Activated B cell treated with CpG ODN at 0.5 μM for 24 hours (primary cell): ENCODE results near the gene SEMA6A. TPM values are rescaled to one million over a fixed set of nuclear protein-coding genes. Genes with fewer than 3 reads are reported as not detected.

Source experiments
- ATAC-seq: fragments of 200-7000 bp; cut with Tn5 transposase; one replicate; pipeline ENCODE4 v1.10.0; 2021; ENCODE audit warnings: low read depth, mild to moderate bottlenecking, moderate library complexity
- CTCF ChIA-PET: fragments of 350-600 bp; sonication (Branson Sonifier 250); formaldehyde crosslinking; loops from one replicate; lab custom pipeline; 2021; ENCODE audit warnings: antibody characterized with exemption; lab: Charles Lee
- POLR2A ChIA-PET: fragments of 350-600 bp; sonication (Branson Sonifier 250); formaldehyde crosslinking; loops from one replicate; lab custom pipeline; 2021; ENCODE audit warnings: antibody characterized with exemption; lab: Charles Lee
- DNase-seq: peaks from one replicate; pipeline ENCODE4 v3.0.0; 2022
- H3K27ac Mint-ChIP-seq: one replicate; pipeline ENCODE4 v1.8.0; 2020; ENCODE audit warnings: mixed read lengths
- H3K27me3 Mint-ChIP-seq: one replicate; pipeline ENCODE4 v1.8.0; 2021; ENCODE audit warnings: mixed read lengths
- H3K36me3 Mint-ChIP-seq: one replicate; pipeline ENCODE4 v1.8.0; 2021; ENCODE audit warnings: low read depth, mixed read lengths
- H3K4me1 Mint-ChIP-seq: one replicate; pipeline ENCODE4 v1.8.0; 2021; ENCODE audit warnings: mixed read lengths
- H3K4me3 Mint-ChIP-seq: one replicate; pipeline ENCODE4 v1.8.0; 2020; ENCODE audit warnings: mild to moderate bottlenecking, mixed read lengths
- H3K9me3 Mint-ChIP-seq: one replicate; pipeline ENCODE4 v1.8.0; 2020; ENCODE audit warnings: mixed read lengths
- CTCF ChIP-seq: fragments of 200-600 bp; IDR thresholded peaks from one replicate; pipeline ENCODE4 v1.8.0; 2022; ENCODE audit warnings: antibody characterized with exemption, mild to moderate bottlenecking
- intact Hi-C: fragments of 100-400 bp; cut with micrococcal nuclease; formaldehyde crosslinking; loops from one replicate; pipeline ENCODE4 v1.15.1; 2024
- total RNA-seq: library from RNA; stranded (reverse); gene quantifications from 2 replicates; pipeline ENCODE4 v1.2.3, GENCODE V29; 2022

The SEMA6A gene
- total RNA-seq, 1 donor from 2014 or later = 0.20 TPM

DNA sequence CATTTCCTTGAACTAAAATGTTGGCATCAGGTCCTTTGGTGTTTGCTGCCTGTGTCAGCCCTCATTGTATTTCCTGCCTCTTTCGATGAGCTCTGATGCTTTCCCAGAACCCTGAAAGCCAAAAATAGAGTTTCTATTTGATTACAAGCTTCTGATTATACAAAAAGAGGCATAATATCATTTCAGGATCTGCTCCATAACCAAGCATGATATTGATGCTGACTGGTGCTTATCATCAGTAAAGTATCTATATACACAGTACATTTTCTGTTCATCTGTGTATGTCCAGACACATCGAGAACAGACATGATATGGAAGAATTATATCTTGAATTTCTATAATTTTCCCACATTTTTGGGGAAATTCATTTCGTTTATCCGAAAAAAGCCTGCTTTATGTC is 58.6 kb downstream of the SEMA6A start:
- Mint-ChIP-seq H3K27ac (no peak overlapping the region), H3K9me3 (peaks cover 3% of the 10 kb centered on the region), H3K4me1 (no peaks in the 10 kb centered on the region), H3K27me3 (peaks cover 2% of the 10 kb centered on the region), H3K4me3 (no peak overlapping the region), H3K36me3 (peaks cover 5% of the 10 kb centered on the region)
- intact Hi-C loops = no loop called here
- ChIA-PET POLR2A (no interaction called here), CTCF (no interaction called here)
- TF ChIP-seq CTCF = no peak
- DNase-seq (no peak), ATAC-seq (no peak)

GRCh38 chr5:116514421-116514970 is 60.1 kb downstream of the SEMA6A start:
- no peaks in the 10 kb centered on the region for H3K27me3 Mint-ChIP-seq
- DNase-seq = no peak
- H3K27ac Mint-ChIP-seq = no peak overlapping the region
- no peak for TF ChIP-seq CTCF
- peaks cover 3% of the 10 kb centered on the region for H3K9me3 Mint-ChIP-seq
- intact Hi-C loops = no loop called here
- ChIA-PET CTCF (no interaction called here), POLR2A (no interaction called here)
- ATAC-seq = no peak
- H3K36me3 Mint-ChIP-seq = peaks cover 5% of the 10 kb centered on the region
- H3K4me1 Mint-ChIP-seq = no peaks in the 10 kb centered on the region
- H3K4me3 Mint-ChIP-seq = no peak overlapping the region

DNA sequence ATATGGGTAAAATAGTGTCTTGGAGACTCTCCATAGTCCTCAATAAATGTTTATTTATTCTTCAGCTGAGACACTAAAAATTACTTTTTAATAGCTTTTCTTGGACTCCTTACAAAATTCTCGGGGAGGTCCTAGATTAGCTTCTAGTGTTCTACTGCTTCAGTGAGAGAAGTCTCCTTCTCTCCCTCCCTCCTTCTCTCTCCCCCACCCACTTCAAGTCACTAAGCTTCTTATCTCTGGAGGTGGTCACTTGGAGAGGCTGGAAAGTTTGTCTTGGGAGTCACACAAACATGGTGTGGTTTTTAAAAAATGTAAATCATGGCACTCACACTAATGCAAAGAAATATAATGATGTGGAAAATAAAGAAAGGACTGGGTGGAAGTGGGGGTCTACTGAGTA is 64.1 kb downstream of the SEMA6A start:
- no peaks in the 10 kb centered on the region for H3K27me3 Mint-ChIP-seq
- intact Hi-C loops = no loop called here
- no peak for TF ChIP-seq CTCF
- ChIA-PET POLR2A (no interaction called here), CTCF (no interaction called here)
- H3K4me1 Mint-ChIP-seq = no peaks in the 10 kb centered on the region
- peaks cover 2% of the 10 kb centered on the region for H3K36me3 Mint-ChIP-seq
- ATAC-seq (no peak), DNase-seq (no peak)
- peaks cover 3% of the 10 kb centered on the region for H3K9me3 Mint-ChIP-seq
- H3K27ac Mint-ChIP-seq = no peak overlapping the region
- no peak overlapping the region for H3K4me3 Mint-ChIP-seq

DNA sequence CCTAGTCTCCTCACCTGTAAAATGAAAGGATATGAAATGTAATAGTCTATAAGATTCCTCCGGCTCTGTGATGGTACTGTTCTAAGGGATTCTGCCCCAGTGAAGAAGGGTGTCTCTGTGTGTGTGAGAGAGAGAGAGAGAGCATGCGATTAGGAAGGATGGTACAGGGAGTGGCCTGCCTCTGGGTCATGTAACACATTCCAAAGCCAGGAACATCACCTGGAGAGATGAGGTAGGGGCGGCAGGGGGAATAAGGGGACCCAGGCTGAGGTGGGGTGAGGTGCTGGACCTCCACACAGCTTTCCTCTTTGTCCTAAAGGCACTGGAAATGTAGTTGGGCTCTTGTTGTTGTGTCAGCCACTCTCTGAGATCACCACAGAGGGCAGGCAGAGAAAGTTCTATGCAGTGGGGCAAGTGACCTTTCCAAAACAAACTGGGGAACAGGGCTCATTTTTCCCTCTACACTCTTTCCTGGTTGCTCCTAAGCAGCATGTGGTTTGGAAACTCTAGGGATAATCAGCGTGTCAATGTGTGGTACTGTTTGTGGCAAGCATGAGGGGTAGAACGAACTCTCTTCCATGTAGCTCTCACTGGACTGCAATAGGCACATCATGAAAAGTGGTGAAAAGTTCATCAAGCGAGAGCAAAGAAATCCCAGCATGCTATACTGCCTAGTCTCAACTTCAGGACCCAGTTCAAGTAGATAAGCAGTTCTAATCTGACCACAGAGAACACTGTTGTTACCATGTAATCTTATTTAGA is 65.0 kb downstream of the SEMA6A start:
- intact Hi-C loops = no loop called here
- CTCF ChIA-PET = no interaction called here
- no peak for ATAC-seq

More for the DNA sequence above, 65.0 kb downstream of the SEMA6A start:
- POLR2A ChIA-PET = no interaction called here
- Mint-ChIP-seq H3K4me1 (no peaks in the 10 kb centered on the region), H3K9me3 (peaks cover 3% of the 10 kb centered on the region), H3K4me3 (no peak overlapping the region), H3K27me3 (no peaks in the 10 kb centered on the region), H3K36me3 (peaks cover 4% of the 10 kb centered on the region), H3K27ac (no peak overlapping the region)
- no peak for TF ChIP-seq CTCF
- DNase-seq = no peak
